HL-60 (cell line): Measurements from ENCODE around the gene RASD2.

Source experiments
- DNase-seq, 2 experiments: peaks; one replicate each; pipeline ENCODE4 v3.0.0-alpha.2; 2010 to 2020; ENCODE audit warnings: low read depth in 1 of 2, low spot score in 1 of 2
- H3K27ac ChIP-seq: fragments of 250-450 bp; sonication (Bioruptor Pico); replicated peaks from 2 replicates; pipeline ENCODE4 v1.5.1; 2020; ENCODE audit warnings: mild to moderate bottlenecking, moderate library complexity
- H3K27me3 ChIP-seq: fragments of 250-450 bp; sonication (Bioruptor Pico); 2 replicates; pipeline ENCODE4 v1.5.1; 2021; ENCODE audit warnings: mild to moderate bottlenecking, moderate library complexity; ENCODE audit not compliant: insufficient read depth, poor library complexity, severe bottlenecking
- H3K4me3 ChIP-seq: replicated peaks from 2 replicates; pipeline ENCODE4 v1.5.1; 2011; ENCODE audit warnings: mild to moderate bottlenecking, control low read depth, low read length; ENCODE audit not compliant: insufficient read depth
- CTCF ChIP-seq: IDR thresholded peaks from one replicate; pipeline ENCODE4 v1.5.1; 2011; ENCODE audit warnings: low read length, control low read depth, inconsistent platforms; ENCODE audit not compliant: insufficient read depth
- GABPA ChIP-seq: IDR thresholded peaks from 2 replicates; pipeline ENCODE4 v1.6.1; 2012; ENCODE audit warnings: low read depth
- POLR2AphosphoS5 ChIP-seq: IDR thresholded peaks from 2 replicates; pipeline ENCODE4 v1.6.1; 2012; ENCODE audit warnings: low read depth
- REST ChIP-seq: IDR thresholded peaks from 2 replicates; pipeline ENCODE4 v1.6.1; 2012; ENCODE audit warnings: low read depth; ENCODE audit not compliant: insufficient replicate concordance
- SPI1 ChIP-seq: IDR thresholded peaks from 2 replicates; pipeline ENCODE4 v1.6.1; 2012; ENCODE audit warnings: low read depth, mild to moderate bottlenecking, borderline replicate concordance

The RASD2 gene

GRCh38 chr22:35554297-35554845, 13.7 kb downstream of the RASD2 start:
- H3K27ac ChIP-seq, result no peak overlapping the region
- no peak for TF ChIP-seq CTCF
- TF ChIP-seq REST, result no peak
- no peak for TF ChIP-seq GABPA
- no peak for TF ChIP-seq SPI1
- TF ChIP-seq POLR2AphosphoS5, result no peak
- DNase-seq, result no peak
- no peak overlapping the region for H3K4me3 ChIP-seq
- H3K27me3 ChIP-seq, result peaks cover 1% of the 10 kb centered on the region

- Histone ChIP-seq H3K4me3 (no peak overlapping the region), H3K27me3 (no peaks in the 10 kb centered on the region), H3K27ac (no peak overlapping the region)
- no peak for DNase-seq
- TF ChIP-seq GABPA (no peak), SPI1 (no peak), POLR2AphosphoS5 (no peak), REST (no peak), CTCF (no peak)
Observed at GRCh38 chr22:35555483-35555890, 14.9 kb downstream of the RASD2 start.

GRCh38 chr22:35555946-35556547, 15.4 kb downstream of the RASD2 start:
- no peak overlapping the region for H3K27ac ChIP-seq
- no peak overlapping the region for H3K4me3 ChIP-seq
- no peaks in the 10 kb centered on the region for H3K27me3 ChIP-seq
- DNase-seq, result no peak
- TF ChIP-seq SPI1, result no peak
- TF ChIP-seq REST, result no peak
- TF ChIP-seq GABPA, result no peak
- TF ChIP-seq CTCF, result no peak
- TF ChIP-seq POLR2AphosphoS5, result no peak
